NT2/D1 (cell line): Measurements from ENCODE around the gene CYP3A5.

Source experiments
- SUZ12 ChIP-seq: IDR thresholded peaks from 2 replicates; pipeline ENCODE4 v1.6.1; 2011; ENCODE audit not compliant: insufficient read length, insufficient read depth; ENCODE audit errors: extremely low read depth
- ZNF274 ChIP-seq: IDR thresholded peaks from 2 replicates; pipeline ENCODE4 v1.6.1; 2011; ENCODE audit warnings: mild to moderate bottlenecking, low read depth, low read length

DNA sequence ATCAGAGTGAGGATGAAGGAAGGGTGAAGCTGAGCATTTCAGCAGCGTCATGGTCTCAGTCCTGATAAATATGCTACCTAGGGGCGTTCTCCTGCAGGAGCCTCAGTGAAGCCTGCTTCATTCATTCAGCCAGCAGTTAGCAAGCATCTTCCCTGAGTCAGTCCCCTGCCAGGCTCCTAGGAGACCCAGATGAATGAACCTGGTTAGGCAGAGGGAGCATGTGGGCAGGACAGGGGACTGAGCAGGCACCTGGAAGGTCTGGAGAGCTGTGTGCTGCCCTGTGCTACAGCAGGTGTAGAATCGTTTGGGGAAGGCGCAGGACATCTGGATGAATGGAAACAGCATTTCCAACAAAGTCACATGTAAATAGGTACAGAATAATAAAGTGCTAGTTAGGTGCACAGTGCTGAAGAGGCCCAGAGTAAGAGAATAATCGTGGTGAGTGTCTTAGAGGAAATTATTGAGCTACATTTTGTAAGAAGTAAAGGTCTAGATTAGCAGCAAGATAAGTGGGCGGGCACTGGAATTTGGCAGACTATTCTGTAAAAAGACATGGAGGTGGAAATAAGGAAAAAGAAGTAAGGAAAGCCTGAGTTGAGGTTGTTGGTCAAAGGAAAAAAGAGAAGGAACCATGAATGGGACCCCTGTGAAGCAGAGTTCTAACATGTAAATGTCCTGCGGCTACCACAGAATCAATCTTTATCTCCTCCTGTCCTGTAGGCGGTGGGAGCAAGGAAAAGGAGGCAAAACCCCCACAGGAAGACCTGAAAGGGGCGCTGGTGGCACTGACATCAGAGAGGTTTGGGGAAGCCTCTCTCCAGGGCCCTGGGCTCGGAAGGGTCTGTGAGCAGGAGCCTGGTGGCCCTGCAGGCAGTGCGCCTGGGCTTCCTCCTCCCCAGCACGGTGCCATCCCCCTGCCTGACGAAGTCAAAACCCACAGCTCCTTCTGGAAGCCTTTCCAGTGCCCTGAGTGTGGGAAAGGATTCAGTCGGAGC lies 51.0 kb downstream of the CYP3A5 start:
- TF ChIP-seq SUZ12 (no peak), ZNF274 (no peak)
